Activated gamma-delta T cell treated with Interleukin-2 at 50 U/mL for 16 hours (primary cell): ENCODE results near the gene TNFRSF25.
"Not testable (repeated sequence)": the region's sequence is repeated elsewhere in the genome, so short reads cannot be mapped to it uniquely, and the experiment has no call there.

Source experiments
- DNase-seq: peaks from one replicate; pipeline ENCODE4 v3.0.0-alpha.2; 2020

Gene TNFRSF25

DNA sequence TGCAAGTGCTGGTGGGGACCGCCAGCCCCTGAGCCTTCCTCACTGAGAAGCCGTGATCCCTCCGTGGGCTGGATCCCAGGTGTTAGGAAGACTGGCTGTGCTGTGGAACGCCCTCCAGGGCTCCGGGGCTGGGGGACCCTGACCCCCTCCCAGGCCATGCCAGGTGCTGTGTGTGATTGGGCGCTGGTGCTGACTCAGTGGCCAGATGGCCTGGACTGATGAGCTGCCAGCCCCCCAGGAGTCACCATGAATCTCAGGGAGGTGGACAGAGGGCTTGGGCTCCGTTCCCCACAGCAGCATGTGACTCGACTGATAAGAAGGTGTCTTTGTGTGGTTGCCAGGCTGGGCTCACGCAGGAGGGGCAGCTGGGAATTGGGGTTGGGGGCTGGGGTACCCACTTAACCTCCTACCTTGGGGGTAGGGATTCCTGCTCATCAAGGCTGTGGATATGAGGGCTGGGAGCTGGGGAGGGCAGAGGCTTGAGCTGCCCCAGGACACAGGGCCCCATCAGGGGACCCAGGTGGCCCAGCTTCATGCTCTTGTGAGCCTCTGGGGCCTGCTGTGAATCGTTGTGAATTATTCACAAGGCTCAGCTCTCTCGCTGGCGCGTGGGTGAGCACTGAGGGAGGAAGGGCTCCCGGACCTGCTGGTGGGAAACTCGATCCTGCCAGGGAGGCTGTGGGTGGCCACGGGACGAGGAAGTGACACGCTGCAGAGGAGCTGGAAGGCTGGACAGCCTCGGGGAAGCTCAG lies 36.1 kb downstream of the TNFRSF25 start:
- not testable (repeated sequence) for DNase-seq

DNA sequence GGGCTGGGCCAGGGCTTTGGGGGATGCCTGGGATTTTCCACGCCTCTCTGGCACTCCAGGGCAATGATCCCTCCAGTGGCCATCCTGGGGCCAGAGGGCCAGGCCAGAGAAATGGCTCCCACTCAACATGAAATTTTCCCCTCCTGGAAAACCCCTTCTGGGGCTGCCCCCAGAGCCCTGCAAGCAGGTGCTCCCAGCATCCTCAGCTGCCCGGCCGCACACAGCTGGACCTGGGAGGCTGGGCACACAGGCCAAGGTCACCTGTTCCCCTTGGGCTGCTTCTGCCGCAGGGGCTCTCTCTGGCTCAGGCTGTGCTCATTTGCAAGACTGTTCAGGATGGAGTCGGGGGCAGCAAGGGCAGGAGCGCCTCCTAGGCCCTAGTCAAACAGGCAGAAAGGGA lies 37.5 kb downstream of the TNFRSF25 start:
- DNase-seq = not testable (repeated sequence)

DNA sequence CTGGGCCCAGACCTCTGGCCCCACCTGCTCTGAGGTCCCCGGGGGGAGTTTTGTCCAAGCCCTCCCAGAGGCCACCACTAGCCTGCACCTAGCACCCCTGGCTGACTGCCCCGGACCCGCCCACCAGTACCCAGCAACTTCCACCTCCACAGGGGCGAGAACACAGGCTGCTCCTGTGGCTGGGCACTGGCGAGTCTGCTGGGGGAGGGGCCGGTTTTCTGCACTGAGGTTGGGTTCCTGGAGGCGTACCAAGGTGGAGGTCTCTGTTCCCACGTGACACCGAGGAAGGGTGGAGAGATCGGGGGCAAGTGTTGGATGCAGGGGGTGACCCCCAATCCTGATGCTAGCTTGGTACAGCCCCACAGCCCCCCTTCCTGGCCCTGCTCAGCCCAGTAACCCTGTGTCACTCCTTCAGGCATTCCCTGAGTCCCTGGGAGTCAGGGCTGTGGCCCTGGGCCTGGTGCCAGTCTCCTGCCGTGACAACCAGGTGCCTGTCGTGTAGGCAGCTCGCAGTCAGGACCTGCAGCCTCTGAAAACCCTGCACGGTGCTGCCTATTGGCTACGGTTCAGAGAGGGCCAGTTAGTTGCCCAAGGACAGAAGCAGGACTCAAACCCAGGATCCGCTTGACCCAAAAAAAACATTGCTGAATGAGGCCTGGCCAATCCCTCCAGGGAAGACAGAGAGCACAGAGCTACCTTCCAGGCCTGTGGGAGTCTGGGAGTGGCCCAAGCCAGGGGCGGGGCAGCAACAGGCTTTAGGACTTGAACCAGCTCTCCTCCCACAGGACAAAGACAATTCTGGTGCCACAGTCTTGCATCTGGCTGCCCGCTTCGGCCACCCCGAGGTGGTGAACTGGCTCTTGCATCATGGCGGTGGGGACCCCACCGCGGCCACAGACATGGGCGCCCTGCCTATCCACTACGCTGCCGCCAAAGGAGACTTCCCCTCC lies 38.3 kb downstream of the TNFRSF25 start:
- no peak for DNase-seq

DNA sequence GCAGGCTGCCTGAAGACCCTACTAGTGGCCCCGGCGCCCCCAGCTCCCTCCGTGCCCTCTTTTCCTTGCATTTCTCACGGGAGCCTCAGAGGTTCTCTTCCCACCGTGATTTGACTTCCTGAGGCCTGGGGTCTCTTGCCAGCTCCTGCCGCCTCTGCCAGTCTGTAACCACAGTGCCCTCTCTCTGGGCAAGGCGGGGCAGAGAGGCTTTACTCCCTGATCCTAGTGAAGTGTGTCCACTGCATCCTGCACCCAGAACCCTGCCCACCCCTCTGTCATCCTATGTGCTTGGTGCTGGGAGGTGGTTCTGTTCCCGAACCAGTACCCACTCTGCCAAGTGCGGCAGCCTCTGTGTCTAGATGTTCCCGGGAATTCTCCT lies 39.0 kb downstream of the TNFRSF25 start:
- no peak for DNase-seq

DNA sequence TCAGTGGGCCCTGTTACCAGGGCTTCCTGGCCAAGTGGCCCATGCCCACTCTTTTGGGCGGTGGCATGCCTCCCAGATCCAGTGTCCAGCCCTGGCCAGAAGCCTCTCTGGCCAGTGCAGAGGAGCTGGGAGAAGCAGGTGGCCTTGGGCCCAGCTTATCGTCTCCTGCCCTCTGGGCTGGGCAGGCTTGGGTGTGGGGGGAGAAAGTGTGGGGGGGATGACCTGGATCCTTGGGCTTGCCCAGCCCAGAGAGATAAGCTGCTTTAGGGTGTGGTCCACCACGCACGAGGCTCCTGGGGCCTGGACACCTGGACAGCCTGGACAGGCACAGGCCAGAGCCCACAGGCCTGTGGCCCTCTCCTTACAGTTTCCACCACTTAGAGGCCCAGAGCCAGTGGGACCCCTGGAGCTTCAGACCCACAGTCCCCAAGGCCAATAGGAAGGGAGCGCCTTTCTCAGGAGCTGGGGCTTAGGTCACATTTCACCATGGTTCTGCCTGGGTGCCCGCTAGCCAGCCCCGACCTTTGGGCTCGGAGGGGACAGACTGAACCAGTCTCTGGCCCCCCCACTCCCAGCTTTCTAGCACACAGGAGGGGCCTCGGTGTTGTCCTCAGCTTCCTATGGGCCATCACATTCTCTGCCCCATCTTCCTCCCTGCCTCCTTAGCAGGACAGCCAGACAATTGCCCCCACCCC lies 39.5 kb downstream of the TNFRSF25 start:
- DNase-seq = no peak

DNA sequence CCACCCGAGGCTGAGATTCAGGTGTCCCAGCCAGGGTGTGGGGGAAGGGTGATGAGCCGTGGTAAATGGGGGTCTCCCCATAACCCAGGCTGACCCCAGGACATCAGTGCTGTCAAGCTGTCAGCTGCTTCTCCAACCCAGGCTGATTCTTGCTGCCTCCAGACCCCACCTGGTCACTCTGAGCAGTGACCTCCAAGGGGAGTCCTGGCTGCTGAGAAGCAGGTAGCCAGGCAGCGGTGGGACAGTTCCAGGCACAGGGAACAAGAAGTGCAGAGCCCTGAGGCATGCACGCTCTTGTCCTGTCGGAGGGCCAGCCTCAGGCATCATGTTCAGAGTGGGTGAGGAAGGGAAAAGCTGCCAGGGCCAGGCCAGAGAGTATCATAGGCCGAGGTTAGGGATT lies 40.3 kb downstream of the TNFRSF25 start:
- DNase-seq = no peak

DNA sequence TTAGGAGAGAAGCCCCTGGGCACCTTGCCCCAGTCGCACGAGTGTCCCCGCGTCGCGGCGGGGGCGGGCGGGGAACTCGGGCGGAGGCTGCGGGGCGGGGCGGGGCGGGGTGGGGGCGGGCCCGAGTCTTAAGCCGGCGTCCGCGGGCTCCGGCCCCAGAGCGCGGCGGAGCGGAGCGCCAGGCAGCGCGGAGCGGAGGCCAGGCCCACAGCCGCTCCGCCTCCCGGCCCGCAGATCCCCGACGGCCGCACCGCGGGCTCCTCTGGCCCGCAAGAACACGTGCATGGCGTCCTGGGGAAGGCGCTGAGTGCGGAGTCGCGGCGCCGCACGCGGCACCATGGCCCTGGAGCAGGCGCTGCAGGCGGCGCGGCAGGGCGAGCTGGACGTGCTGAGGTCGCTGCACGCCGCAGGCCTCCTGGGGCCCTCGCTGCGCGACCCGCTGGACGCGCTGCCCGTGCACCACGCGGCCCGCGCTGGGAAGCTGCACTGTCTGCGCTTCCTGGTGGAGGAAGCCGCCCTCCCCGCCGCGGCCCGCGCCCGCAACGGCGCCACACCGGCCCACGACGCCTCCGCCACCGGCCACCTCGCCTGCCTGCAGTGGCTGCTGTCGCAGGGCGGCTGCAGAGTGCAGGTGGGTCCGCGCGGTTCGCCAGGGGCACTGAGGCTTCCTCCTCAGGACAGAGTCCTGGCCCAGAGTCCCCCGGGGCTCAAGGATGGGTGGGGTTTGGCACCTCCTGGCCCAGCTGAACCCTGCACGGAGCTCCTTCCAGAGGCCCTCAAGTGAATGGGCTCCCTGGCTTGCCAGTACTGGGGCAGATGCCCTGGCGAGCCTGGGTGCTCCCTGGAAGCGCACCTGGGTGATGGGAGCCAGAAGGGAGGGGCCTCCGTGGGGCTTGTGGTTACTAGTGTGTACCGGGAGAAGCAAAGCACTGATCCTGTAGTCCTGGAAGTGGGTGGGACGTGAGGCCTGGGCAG lies 41.1 kb downstream of the TNFRSF25 start, which contains the start of gene ESPN:
ESPN (plus strand) TSS at position 158 of the 975 bp plus-strand sequence; CDS start at position 338, 180 bp downstream.
- no peak for DNase-seq

DNA sequence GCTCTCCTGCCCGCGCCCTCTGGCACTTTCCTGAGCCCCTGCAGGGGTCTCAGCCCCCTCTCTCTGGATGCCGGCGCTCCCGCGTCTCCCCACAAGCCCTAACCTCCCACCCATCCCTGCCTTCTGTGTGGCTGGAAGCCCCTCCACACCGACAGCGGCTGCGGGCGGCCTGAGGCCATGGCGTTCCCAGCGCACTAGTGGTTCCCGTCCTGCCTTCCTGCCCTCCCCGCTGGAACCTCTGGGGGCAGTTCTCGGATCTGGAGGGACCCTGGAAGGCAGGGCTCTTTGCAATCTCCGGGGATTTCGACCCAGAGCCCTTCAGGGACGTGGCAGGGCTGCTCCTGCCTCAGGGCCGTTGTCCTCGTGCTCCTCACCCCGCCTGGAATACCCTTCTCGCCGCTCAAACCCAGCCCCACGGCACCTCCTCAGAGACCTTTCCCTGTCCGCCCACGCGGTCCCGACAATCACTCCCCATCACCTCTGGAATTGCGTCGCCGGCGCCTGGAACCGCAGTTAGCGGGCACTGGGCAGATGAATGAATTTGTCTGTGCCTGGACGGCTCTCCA lies 41.9 kb downstream of the TNFRSF25 start:
- no peak for DNase-seq

DNA sequence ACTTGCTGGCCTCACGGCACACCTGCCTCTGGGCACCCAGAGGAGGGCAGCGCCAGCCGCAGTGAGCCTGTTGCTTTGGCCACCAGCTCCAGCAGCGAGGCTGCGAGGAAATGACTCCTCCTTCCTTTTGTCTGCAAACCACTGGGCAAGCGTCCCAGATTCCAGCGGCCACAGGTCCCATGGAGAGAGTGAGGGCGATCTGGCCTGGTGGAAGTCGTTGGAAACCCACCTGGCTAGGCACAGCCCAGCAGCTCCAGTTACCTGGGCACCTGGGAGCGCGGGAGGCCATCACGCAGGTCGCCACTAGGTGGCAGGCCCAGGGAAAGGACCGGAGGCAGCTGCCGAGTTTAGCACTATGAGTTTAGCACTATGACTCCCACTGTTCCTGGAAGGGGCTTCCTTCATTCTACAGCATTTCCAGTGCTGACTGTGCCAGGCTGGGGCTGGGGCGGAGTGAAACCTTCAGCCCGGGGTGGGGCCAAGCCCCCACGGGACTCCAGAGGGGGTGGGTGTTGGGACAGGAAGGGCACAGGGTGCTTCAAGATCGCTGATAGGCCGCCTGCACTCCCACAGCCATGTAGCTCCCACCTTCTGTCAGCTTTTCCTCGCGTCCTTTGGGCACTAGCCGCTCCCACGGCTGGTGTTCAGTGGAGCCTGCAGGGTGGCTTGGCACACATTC lies 42.5 kb downstream of the TNFRSF25 start:
- peak; percentile 70 for DNase-seq

DNA sequence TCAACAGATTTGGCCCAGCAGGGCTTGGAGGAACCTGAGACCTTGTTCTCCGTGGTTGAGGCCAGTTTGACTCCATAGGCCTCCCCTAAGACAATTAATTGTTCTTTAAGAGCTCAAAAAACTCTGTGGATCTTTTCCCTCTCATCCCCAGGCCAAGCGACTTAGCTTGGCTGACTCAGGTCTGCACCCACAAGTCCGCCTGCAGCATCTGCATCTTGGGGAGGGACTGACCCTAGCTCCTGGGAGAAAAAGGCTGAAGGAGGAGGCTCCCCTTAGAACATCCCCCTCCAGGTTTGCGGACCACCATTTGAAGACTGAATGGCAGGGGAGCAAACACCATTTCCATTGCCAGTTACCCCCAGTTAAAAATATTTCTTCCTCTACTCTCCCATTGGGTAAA lies 44.7 kb downstream of the TNFRSF25 start:
- DNase-seq = no peak

DNA sequence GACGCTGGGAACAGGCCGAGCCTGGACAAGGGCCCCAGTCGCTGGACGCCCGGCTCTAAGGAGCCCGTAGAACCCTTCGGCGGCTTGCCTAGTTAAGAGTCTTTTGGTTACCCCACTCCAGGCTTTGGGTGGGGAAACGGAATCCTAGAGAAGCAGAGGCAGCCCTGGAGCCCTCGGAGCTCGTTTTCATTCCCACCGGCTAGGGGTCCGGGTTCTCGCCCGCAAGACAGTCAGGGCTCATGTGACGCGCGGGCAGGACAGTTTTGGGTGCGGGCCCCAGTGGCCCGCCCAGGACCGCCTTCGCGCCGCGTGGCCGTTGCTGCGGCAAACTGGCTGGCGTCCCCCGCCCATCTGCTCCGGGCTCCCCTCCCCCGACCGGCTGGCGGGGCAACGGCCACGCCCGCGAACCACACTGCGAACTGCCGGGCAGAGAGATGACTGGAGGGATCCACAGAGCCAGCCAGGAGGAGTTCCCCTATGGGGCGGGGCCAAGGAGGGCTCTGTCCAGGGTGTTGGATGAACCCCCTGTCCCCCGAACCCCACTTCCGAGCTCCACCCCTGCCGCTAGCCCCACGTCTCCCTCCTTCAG lies 45.4 kb downstream of the TNFRSF25 start:
- DNase-seq = no peak

DNA sequence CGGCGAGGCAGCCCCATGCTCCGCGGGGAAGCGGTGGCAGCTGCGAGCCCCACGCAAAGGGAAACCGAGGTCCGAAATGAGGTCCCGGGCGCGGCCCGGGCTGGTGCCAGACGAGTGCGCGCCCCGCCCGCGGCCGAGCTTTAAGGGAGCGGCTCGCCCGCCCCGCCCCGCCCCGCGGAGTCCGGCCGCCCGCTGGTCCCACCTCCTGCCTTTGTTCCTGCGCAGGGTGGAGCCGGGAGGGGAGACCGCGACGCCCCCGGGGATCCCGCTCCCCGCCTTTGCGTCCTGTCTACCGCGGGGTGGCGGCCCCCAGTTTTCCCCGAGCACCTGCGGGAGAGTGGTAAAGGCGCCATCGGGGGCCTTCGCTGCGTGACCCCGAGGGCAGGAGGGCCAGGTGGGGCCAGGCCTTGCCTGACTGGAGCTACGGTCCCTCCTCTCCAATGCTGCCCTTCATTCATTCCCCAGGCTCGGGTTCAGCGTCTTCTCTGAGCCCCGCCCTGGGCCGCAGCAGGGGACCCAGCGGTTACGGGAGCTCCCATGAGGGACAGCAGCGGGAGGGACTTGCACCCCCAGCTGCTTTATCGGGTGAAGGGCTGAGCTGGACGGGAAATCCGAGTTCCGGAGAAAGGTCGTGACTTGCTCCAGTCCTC lies 46.0 kb downstream of the TNFRSF25 start, which contains the start of gene HES2:
HES2 (minus strand) TSS at position 116 of the 650 bp plus-strand sequence; CDS start at position 17, 99 bp downstream.
- no peak for DNase-seq

DNA sequence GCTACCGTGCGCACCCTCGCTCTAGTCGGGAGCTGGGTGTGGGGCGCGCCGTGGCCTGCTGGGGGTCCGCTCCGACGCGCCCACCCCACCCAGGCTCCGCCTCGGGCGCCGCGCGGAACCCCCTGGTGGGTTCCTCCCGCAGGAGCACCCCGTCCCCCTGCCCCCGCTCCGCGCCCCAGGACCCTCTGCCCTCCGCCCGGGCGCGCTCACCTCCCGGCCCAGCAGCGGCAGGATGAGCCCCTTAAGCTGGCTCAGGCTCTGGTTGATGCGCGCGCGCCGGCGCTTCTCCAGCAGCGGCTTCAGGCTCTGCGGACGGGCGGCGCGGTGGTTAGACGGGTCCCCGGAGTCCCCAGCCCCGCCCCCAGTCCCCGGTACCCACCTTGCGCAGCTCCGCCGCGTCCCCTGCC lies 46.6 kb downstream of the TNFRSF25 start:
- DNase-seq = no peak

DNA sequence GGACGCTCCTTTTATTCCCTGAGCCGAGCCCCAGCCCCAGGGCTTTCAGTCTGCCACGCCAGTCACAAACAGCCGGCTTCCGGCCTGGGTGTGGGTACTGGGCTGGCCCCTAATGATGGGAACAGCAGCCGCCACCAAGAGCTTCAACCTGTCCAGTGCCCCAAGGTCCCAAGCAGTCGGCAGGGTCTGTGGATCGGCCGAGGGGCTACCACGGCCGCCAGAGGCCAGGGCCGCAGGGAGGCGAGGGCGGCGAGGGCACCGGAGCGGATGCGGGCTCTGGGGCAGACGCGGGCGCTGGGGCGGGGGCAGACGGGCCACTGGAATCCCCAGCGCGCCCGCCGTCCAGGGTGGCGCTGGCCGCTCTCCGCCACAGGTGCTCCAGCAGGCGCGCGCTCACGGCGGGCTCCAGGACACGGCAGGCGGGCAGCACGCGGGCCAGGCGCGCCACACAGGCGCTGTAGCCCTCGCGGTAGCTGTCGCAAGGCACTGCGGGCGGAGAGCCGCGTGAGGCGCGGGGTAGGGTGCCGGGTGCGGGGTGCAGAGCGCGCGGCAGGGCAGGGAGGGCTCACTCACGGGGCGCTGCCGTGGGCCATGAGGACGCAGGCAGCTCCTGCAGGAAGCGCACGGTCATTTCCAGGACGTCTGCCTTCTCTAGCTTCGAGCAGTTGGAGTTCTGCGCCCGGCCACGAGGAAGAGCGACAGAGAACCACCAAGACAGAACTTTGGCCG lies 47.1 kb downstream of the TNFRSF25 start:
- DNase-seq = no peak

DNA sequence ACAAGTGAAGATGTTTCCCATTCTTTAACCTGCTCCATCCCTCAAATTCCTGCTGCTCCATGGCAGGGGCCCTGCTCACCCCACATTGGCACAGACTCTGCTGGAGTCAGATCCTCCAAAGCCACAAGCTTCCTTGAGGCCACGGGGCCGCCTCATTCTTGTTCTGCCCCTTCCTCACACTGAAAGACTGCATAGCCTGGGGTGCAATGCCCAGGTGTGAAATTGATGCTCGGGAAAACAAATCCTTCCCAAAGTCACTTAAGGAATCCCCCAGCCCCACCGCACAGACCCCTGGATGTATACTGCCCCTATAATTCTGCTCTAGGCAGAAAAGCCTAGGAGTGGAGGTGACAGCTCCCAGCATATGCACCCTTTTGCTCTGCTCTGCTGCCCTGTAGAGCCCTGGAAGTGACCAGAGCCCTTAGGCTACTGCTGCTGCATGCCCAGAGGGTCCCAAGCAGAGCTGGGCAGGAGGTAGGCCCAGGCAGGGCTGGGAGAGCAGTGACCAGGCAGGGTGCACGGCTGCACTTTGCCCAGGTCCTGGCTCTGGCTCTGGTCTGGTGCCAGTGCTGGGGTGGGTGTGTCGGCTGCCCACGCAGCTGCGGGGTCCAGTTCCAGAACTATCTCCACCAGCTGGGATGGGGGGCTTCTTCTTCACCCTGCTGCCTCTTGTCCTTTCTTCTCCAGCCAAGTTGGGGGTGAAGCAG lies 47.9 kb downstream of the TNFRSF25 start:
- DNase-seq = no peak

DNA sequence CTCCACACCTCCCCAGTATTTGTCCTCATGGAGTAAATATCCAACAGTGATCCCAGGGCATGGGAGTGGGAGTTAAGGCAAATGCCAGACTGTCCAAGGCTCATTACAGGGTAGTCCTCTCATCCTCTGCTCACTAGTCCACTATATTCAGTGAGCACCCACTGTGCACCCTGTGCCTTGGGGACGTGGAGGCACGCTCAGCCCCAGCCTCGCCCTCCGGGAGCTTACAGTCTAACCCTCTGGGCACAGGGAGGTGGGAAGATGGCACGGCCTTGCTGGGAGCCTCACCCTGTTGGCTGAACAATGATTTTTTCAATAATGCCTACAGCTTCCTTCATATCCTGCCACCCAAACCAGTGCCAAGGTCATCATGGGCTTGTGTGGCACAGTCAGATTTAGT lies 49.1 kb downstream of the TNFRSF25 start:
- DNase-seq = no peak

DNA sequence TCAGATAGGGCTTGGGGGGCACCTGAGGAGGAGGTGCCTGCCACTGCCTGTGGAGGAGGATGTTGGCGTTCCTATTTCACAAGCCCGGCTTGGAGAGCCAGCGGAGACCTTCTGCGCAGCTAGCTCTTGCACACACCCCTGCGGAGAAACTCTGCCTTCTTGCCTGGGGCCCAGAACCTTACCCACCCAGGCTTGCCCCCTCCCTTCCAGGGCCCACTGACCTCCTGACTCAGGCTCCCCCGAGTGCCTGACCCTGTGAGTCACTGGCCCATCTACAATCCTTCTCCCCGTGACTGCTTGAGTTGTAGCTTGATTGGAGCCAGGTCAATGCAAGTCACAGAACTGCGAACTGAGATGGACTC lies 49.7 kb downstream of the TNFRSF25 start:
- DNase-seq = no peak

DNA sequence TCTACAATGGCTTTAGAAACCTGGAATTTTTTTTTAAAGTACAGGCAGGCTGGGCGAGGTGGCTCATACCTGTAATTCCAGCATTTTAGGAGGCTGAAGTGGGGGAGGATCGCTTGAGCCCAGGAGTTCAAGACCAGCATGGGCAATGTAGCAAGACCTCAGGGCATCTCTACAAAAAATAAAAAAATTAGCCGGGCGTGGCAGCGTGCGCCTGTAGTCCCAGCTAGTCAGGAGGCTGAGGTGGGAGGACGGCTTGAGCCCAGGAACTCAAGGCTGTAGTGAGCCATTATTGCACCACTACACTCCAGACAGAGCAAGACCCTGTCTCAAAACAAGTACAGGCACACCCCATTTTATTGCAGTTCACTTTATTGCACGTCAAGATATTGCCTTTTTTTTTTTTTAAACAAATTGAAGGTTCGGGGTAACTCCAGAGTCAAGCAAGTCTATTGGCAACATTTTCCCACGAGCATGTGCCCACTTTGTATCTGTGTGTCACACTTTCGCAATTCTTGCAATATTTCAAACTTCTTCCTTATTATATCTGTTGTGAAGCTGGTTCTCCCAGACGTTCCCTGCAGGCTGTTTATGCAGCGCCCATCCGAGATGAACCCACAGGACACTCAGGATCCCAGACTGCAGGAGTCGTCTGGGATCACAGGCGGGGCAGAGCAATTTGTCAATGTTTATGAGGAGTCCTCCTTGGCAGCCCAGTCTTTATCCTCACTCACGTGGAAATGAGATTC lies 50.9 kb downstream of the TNFRSF25 start:
- DNase-seq = no peak
